B cell (primary cell): Measurements from ENCODE around the gene SLCO1A2. TPM values are rescaled to one million over a fixed set of nuclear protein-coding genes. Genes with fewer than 3 reads are reported as not detected.

Experiments
- ATAC-seq: fragments of 200-7000 bp; cut with Tn5 transposase; one replicate; pipeline ENCODE4 v1.10.0; 2021; ENCODE audit warnings: low read depth, mild to moderate bottlenecking, moderate number of reproducible peaks, moderate library complexity
- CTCF ChIA-PET: fragments of 350-600 bp; sonication (Branson Sonifier 250); formaldehyde crosslinking; loops from one replicate; lab custom pipeline; 2021; ENCODE audit warnings: antibody characterized with exemption, inconsistent platforms; lab: Charles Lee
- POLR2A ChIA-PET: fragments of 350-600 bp; sonication (Branson Sonifier 250); formaldehyde crosslinking; loops from one replicate; lab custom pipeline; 2021; ENCODE audit warnings: antibody characterized with exemption; lab: Charles Lee
- DNase-seq: peaks from one replicate; pipeline ENCODE4 v3.0.0; 2013
- H2AFZ ChIP-seq: 2 replicates; pipeline ENCODE4 v1.6.1; 2012; ENCODE audit warnings: mild to moderate bottlenecking, low read depth, low read length; ENCODE audit not compliant: insufficient read depth, poor library complexity, severe bottlenecking
- H3K27ac ChIP-seq, 2 donors: 1 replicate in 1 of 2; 2 replicates in 1 of 2; pipeline ENCODE4 v1.5.1; 2012 to 2013; ENCODE audit warnings: low read length in 2 of 2, mild to moderate bottlenecking in 2 of 2, moderate library complexity in 1 of 2
- H3K27me3 ChIP-seq, 4 experiments: fragments of 200-600 bp in 1 of 4; sonication (generic) in 1 of 4; replicated peaks in 1 of 4; 1 replicate in 2 of 4; 2 replicates in 2 of 4; pipeline versions ENCODE4 v1.6.1 to v1.7.0; 2013 to 2016; ENCODE audit warnings: low read length in 3 of 4, mild to moderate bottlenecking in 2 of 4, mixed read lengths in 1 of 4, moderate library complexity in 1 of 4; ENCODE audit not compliant: insufficient read depth in 4 of 4, control insufficient read depth in 3 of 4; ENCODE audit errors: control extremely low read depth in 1 of 4
- H3K36me3 ChIP-seq, 2 experiments: replicated peaks in 1 of 2; 1 replicate in 1 of 2; 2 replicates in 1 of 2; pipeline versions ENCODE4 v1.6.1 to v1.7.1; 2013; ENCODE audit warnings: low read length in 1 of 2; ENCODE audit not compliant: insufficient read depth in 2 of 2, control insufficient read depth in 1 of 2; ENCODE audit errors: control extremely low read depth in 1 of 2, extremely low read depth in 1 of 2
- H3K4me1 ChIP-seq, 2 donors: fragments of 200-600 bp in 1 of 2; sonication (generic) in 1 of 2; 1 replicate in 1 of 2; 2 replicates in 1 of 2; pipeline versions ENCODE4 v1.5.1 to v1.6.1; 2013 to 2017; ENCODE audit warnings: low read length in 2 of 2; ENCODE audit not compliant: control insufficient read depth in 2 of 2, insufficient read depth in 2 of 2
- H3K4me2 ChIP-seq: replicated peaks from 2 replicates; pipeline ENCODE3; 2012; ENCODE audit warnings: mild to moderate bottlenecking, low read depth, low read length; ENCODE audit not compliant: poor library complexity, severe bottlenecking
- H3K4me3 ChIP-seq, 5 experiments: fragments of 200-600 bp in 1 of 5; sonication (generic) in 1 of 5; 1 replicate in 3 of 5; 2 replicates in 2 of 5; pipeline versions ENCODE4 v1.5.1 to v1.7.0; 2011 to 2016; ENCODE audit warnings: low read length in 4 of 5, mild to moderate bottlenecking in 4 of 5, low read depth in 2 of 5, control low read depth in 1 of 5, moderate library complexity in 1 of 5; ENCODE audit not compliant: insufficient read depth in 1 of 5; ENCODE audit errors: control extremely low read depth in 1 of 5, extremely low read depth in 1 of 5
- H3K79me2 ChIP-seq: fragments of 200-600 bp; sonication (generic); one replicate; pipeline ENCODE4 v1.6.0; 2016; ENCODE audit warnings: low read length; ENCODE audit not compliant: control insufficient read depth, insufficient read depth
- H3K9ac ChIP-seq: fragments of 200-600 bp; sonication (generic); 2 replicates; pipeline ENCODE4 v1.6.1; 2017; ENCODE audit warnings: mild to moderate bottlenecking, low read length, moderate library complexity
- H3K9me3 ChIP-seq, 3 donors: one replicate each; pipeline versions ENCODE4 v1.6.1 to v1.7.1; 2013; ENCODE audit warnings: low read length in 2 of 3; ENCODE audit not compliant: control insufficient read depth in 2 of 3, insufficient read depth in 1 of 3; ENCODE audit errors: control extremely low read depth in 1 of 3
- H4K20me1 ChIP-seq: 2 replicates; pipeline ENCODE4 v1.6.0; 2012; ENCODE audit warnings: mild to moderate bottlenecking, low read length; ENCODE audit not compliant: insufficient read depth, control insufficient read depth, poor library complexity, severe bottlenecking
- H3K27ac Mint-ChIP-seq: one replicate; pipeline ENCODE4 v1.8.0; 2021; ENCODE audit warnings: mixed read lengths
- H3K27me3 Mint-ChIP-seq: one replicate; pipeline ENCODE4 v1.8.0; 2021; ENCODE audit warnings: mixed read lengths
- H3K4me1 Mint-ChIP-seq: one replicate; pipeline ENCODE4 v1.8.0; 2021; ENCODE audit warnings: mixed read lengths
- H3K4me3 Mint-ChIP-seq: one replicate; pipeline ENCODE4 v1.8.0; 2021; ENCODE audit warnings: mixed read lengths
- H3K9me3 Mint-ChIP-seq: one replicate; pipeline ENCODE4 v1.8.0; 2022; ENCODE audit warnings: mixed read lengths; ENCODE audit not compliant: insufficient read depth
- CTCF ChIP-seq: fragments of 200-600 bp; IDR thresholded peaks from one replicate; pipeline ENCODE4 v1.8.0; 2022; ENCODE audit warnings: antibody characterized with exemption, mild to moderate bottlenecking
- EZH2 ChIP-seq: IDR thresholded peaks from 2 replicates; pipeline ENCODE4 v1.6.1; 2012; ENCODE audit warnings: borderline replicate concordance, low read depth, mild to moderate bottlenecking, moderate library complexity, low read length; ENCODE audit not compliant: insufficient read depth, poor library complexity, severe bottlenecking
- WGBS: methylation state at CpG from one replicate; pipeline ENCODE4 v1.1.5; 2013; ENCODE audit warnings: missing lambda C conversion rate; ENCODE audit not compliant: insufficient coverage; 5-methylcytosine and 5-hydroxymethylcytosine counted together
- intact Hi-C: fragments of 100-400 bp; cut with micrococcal nuclease; formaldehyde crosslinking; loops from one replicate; pipeline ENCODE4 v1.10.0; 2022
- polyA plus RNA-seq: library from polyadenylated mRNA; depleted of rRNA; stranded (reverse); fragments of >200 nt; gene quantifications from 2 replicates; pipeline ENCODE4 v1.2.3, GENCODE V29; 2012
- total RNA-seq, 2 donors: library from RNA; stranded (reverse); fragments of 120-200 nt in 1 of 2; gene quantifications; 1 replicate in 1 of 2; 2 replicates in 1 of 2; pipeline versions ENCODE4 v1.2.3 to v1.2.4, GENCODE V29; 2013 to 2022

Gene SLCO1A2
- total and polyA plus RNA-seq, 2 donors (not counting 1 experiment from before 2014, with no cell fraction given) = not detected

GRCh38 chr12:21252070-21252469 is 82.6 kb downstream of the SLCO1A2 start:
- no peak overlapping the region for H3K27ac Mint-ChIP-seq
- intact Hi-C loops = no loop called here
- ATAC-seq (no peak), DNase-seq (no peak)
- H3K79me2 ChIP-seq = no peaks in the 10 kb centered on the region
- ChIA-PET POLR2A (no interaction called here), CTCF (interaction anchor here (1.5 kb wide), 1 partner anchor 428 kb away, joined by 3 read pairs; no protein-coding TSS in a partner anchor)
- no peaks in the 10 kb centered on the region for H3K4me1 ChIP-seq
- H3K36me3 ChIP-seq = no peaks in the 10 kb centered on the region
- H3K27me3 ChIP-seq = no peaks in the 10 kb centered on the region
- TF ChIP-seq EZH2 = no peak
- TF ChIP-seq CTCF = no peak
- no peaks in the 10 kb centered on the region for H3K4me1 Mint-ChIP-seq
- H3K4me3 ChIP-seq = no peak overlapping the region
- H3K9me3 ChIP-seq = no peaks in the 10 kb centered on the region
- no peak overlapping the region for H3K9ac ChIP-seq
- no peak overlapping the region for H3K4me2 ChIP-seq
- H2AFZ ChIP-seq = no peak overlapping the region
- no peaks in the 10 kb centered on the region for H4K20me1 ChIP-seq
- H3K27me3 Mint-ChIP-seq = no peaks in the 10 kb centered on the region
- H3K27ac ChIP-seq = no peak overlapping the region
- peaks cover 2% of the 10 kb centered on the region for H3K9me3 Mint-ChIP-seq
- WGBS = 90% methylated on average over 3 of the region's 5 CpGs
- H3K4me3 Mint-ChIP-seq = no peak overlapping the region

- CTCF ChIA-PET = interaction anchor here (3.0 kb wide), 1 partner anchor 433 kb away, joined by 29 read pairs; no protein-coding TSS in a partner anchor
These were observed 86.0 kb downstream of the SLCO1A2 start for GRCh38 chr12:21248679-21249078.

More at GRCh38 chr12:21248679-21249078, 86.0 kb downstream of the SLCO1A2 start:
- no peak overlapping the region for H2AFZ ChIP-seq
- DNase-seq = no peak
- no peak overlapping the region for H3K27ac ChIP-seq
- H3K79me2 ChIP-seq = no peaks in the 10 kb centered on the region
- H3K36me3 ChIP-seq = no peaks in the 10 kb centered on the region
- H3K9me3 ChIP-seq = no peaks in the 10 kb centered on the region
- no peak overlapping the region for H3K4me3 ChIP-seq
- H3K27me3 ChIP-seq = no peaks in the 10 kb centered on the region
- WGBS = no CpG with 5 or more reads among the region's 1 CpG
- no peak overlapping the region for H3K9ac ChIP-seq
- H3K4me1 ChIP-seq = no peaks in the 10 kb centered on the region
- H3K4me1 Mint-ChIP-seq = no peaks in the 10 kb centered on the region
- no peak for ATAC-seq
- intact Hi-C loops = loop anchor here (1.0 to 5.0 kb wide), 2 partner anchors 432 to 1194 kb away; no protein-coding TSS in a partner anchor
- no peak overlapping the region for H3K27ac Mint-ChIP-seq
- no peaks in the 10 kb centered on the region for H4K20me1 ChIP-seq
- H3K4me2 ChIP-seq = no peak overlapping the region
- H3K27me3 Mint-ChIP-seq = no peaks in the 10 kb centered on the region
- H3K9me3 Mint-ChIP-seq = no peaks in the 10 kb centered on the region
- H3K4me3 Mint-ChIP-seq = no peak overlapping the region
- POLR2A ChIA-PET = no interaction called here
- TF ChIP-seq EZH2 (no peak), CTCF (peak; percentile 18)
